ENCODE results near the gene SULT1E1. TPM values are rescaled to one million over a fixed set of nuclear protein-coding genes. Genes with fewer than 3 reads are reported as not detected.

Gene SULT1E1
- total RNA-seq, 1 donor from 2014 or later, result not detected

GRCh38 chr4:69813628-69814027 is 46.3 kb downstream of the SULT1E1 start:
- no peak for DNase-seq (ENCODE audit: low spot score)
- Mint-ChIP-seq H3K36me3 (ENCODE audit: low read depth, unreplicated experiment) (no peaks in the 10 kb centered on the region), H3K4me3 (ENCODE audit: unreplicated experiment) (no peak overlapping the region), H3K27ac (ENCODE audit: unreplicated experiment) (no peak overlapping the region), H3K27me3 (ENCODE audit: unreplicated experiment) (no peaks in the 10 kb centered on the region), H3K9me3 (ENCODE audit: unreplicated experiment) (no peaks in the 10 kb centered on the region), H3K4me1 (ENCODE audit: unreplicated experiment) (no peaks in the 10 kb centered on the region)
- TF ChIP-seq CTCF (IDR thresholded peaks at IDR 0.05; ENCODE audit: unreplicated experiment), result no peak

DNA sequence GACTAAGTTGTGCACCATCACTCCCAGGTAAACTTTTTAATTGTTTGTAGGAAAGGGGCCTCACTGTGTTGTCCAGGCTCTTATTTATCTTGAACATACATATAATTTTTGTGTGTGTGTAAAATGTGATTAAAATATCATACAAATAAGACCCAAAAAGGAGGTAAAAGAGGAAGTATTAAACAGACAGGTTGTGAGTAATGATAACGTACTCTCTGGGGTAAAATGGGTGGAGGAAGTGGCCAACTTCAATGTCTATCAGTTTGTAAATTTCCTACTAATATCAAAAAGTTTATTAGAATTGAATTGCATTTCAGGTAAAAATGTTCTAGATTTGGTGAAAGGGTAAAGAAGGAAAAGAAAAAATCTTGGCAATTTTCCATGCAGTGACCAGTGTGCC is 48.8 kb downstream of the SULT1E1 start:
- DNase-seq (ENCODE audit: low spot score), result no peak
- Mint-ChIP-seq H3K9me3 (ENCODE audit: unreplicated experiment) (no peaks in the 10 kb centered on the region), H3K4me3 (ENCODE audit: unreplicated experiment) (no peak overlapping the region), H3K27me3 (ENCODE audit: unreplicated experiment) (no peaks in the 10 kb centered on the region), H3K4me1 (ENCODE audit: unreplicated experiment) (no peaks in the 10 kb centered on the region), H3K27ac (ENCODE audit: unreplicated experiment) (no peak overlapping the region), H3K36me3 (ENCODE audit: low read depth, unreplicated experiment) (no peaks in the 10 kb centered on the region)
- no peak for TF ChIP-seq CTCF (IDR thresholded peaks at IDR 0.05; ENCODE audit: unreplicated experiment)

- no peak for DNase-seq (ENCODE audit: low spot score)
- H3K9me3 Mint-ChIP-seq (ENCODE audit: unreplicated experiment), result no peaks in the 10 kb centered on the region
- no peak overlapping the region for H3K4me3 Mint-ChIP-seq (ENCODE audit: unreplicated experiment)
- no peaks in the 10 kb centered on the region for H3K36me3 Mint-ChIP-seq (ENCODE audit: low read depth, unreplicated experiment)
- no peak for TF ChIP-seq CTCF (IDR thresholded peaks at IDR 0.05; ENCODE audit: unreplicated experiment)
- no peaks in the 10 kb centered on the region for H3K4me1 Mint-ChIP-seq (ENCODE audit: unreplicated experiment)
- H3K27me3 Mint-ChIP-seq (ENCODE audit: unreplicated experiment), result no peaks in the 10 kb centered on the region
- no peak overlapping the region for H3K27ac Mint-ChIP-seq (ENCODE audit: unreplicated experiment)
Observed at GRCh38 chr4:69800599-69800998, 59.3 kb downstream of the SULT1E1 start.

- H3K4me3 Mint-ChIP-seq (ENCODE audit: unreplicated experiment), result no peak overlapping the region
- H3K4me1 Mint-ChIP-seq (ENCODE audit: unreplicated experiment), result no peaks in the 10 kb centered on the region
- H3K27ac Mint-ChIP-seq (ENCODE audit: unreplicated experiment), result no peak overlapping the region
- no peaks in the 10 kb centered on the region for H3K9me3 Mint-ChIP-seq (ENCODE audit: unreplicated experiment)
- DNase-seq (ENCODE audit: low spot score), result no peak
- no peaks in the 10 kb centered on the region for H3K36me3 Mint-ChIP-seq (ENCODE audit: low read depth, unreplicated experiment)
- no peaks in the 10 kb centered on the region for H3K27me3 Mint-ChIP-seq (ENCODE audit: unreplicated experiment)
- TF ChIP-seq CTCF (IDR thresholded peaks at IDR 0.05; ENCODE audit: unreplicated experiment), result no peak
Observed at GRCh38 chr4:69799337-69799736, 60.6 kb downstream of the SULT1E1 start.

- no peak for TF ChIP-seq CTCF (IDR thresholded peaks at IDR 0.05; ENCODE audit: unreplicated experiment)
- H3K4me1 Mint-ChIP-seq (ENCODE audit: unreplicated experiment), result no peaks in the 10 kb centered on the region
Observed at GRCh38 chr4:69793732-69794131, 66.2 kb downstream of the SULT1E1 start.

More at GRCh38 chr4:69793732-69794131, 66.2 kb downstream of the SULT1E1 start:
- DNase-seq (ENCODE audit: low spot score), result no peak
- Mint-ChIP-seq H3K27me3 (ENCODE audit: unreplicated experiment) (no peaks in the 10 kb centered on the region), H3K36me3 (ENCODE audit: low read depth, unreplicated experiment) (no peaks in the 10 kb centered on the region), H3K9me3 (ENCODE audit: unreplicated experiment) (no peaks in the 10 kb centered on the region), H3K4me3 (ENCODE audit: unreplicated experiment) (no peak overlapping the region), H3K27ac (ENCODE audit: unreplicated experiment) (no peak overlapping the region)

Other genes with a start within 250 kb of the SULT1E1 start
- not detected for gene UGT2A2, start 220.5 kb downstream of the SULT1E1 start, total RNA-seq (ENCODE audit: unreplicated experiment)
- gene UGT2A1, start 206.9 kb downstream of the SULT1E1 start, total RNA-seq (ENCODE audit: unreplicated experiment), result not detected
- not detected for gene SULT1B1, start 99.5 kb downstream of the SULT1E1 start, total RNA-seq (ENCODE audit: unreplicated experiment)
- gene CSN1S1, start 70.9 kb upstream of the SULT1E1 start, total RNA-seq (ENCODE audit: unreplicated experiment), result not detected
- not detected for gene CSN2, start 105.6 kb upstream of the SULT1E1 start, total RNA-seq (ENCODE audit: unreplicated experiment)
- gene STATH, start 135.8 kb upstream of the SULT1E1 start, total RNA-seq (ENCODE audit: unreplicated experiment), result not detected
- not detected for gene HTN3, start 168.3 kb upstream of the SULT1E1 start, total RNA-seq (ENCODE audit: unreplicated experiment)
- not detected for gene HTN1, start 190.3 kb upstream of the SULT1E1 start, total RNA-seq (ENCODE audit: unreplicated experiment)